Measurements from ENCODE around the gene HIRA. TPM values are rescaled to one million over a fixed set of nuclear protein-coding genes. Genes with fewer than 3 reads are reported as not detected.

Gene HIRA
- total and polyA plus RNA-seq, 2 experiments from 2014 or later = 9.4 to 58.3 TPM

DNA sequence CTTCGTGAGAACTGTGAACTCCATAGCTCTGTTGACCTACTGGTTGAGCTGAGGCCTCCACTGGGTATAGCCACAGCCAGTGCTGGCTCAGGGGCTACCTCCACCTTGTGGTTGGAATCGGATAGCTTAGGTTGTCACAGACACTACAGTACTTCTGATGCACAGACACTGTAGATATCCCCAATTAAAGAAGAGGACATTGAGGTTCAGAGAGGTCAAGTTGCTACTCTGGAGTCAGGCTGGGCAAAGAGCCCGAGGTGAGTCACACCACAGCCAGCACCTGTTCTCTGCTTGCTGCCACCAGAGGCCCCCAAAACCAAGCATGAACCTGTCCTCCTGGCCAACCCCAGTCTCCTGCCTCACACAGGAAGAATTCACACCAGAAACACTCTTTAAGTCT, 42.0 kb upstream of the HIRA start:
- peaks cover 10% of the 10 kb centered on the region for H3K4me1 Mint-ChIP-seq
- no peak overlapping the region for H3K4me2 ChIP-seq
- H3F3A ChIP-seq (replicated peaks; ENCODE audit: low read depth) = no peaks in the 10 kb centered on the region
- H3K27ac ChIP-seq (ENCODE audit: low read depth) = no peak overlapping the region
- peaks cover 49% of the 10 kb centered on the region for H3K79me2 ChIP-seq (replicated peaks; ENCODE audit: insufficient read depth)
- peaks cover 54% of the 10 kb centered on the region for H3K36me3 Mint-ChIP-seq (ENCODE audit: low read depth)
- no peak overlapping the region for H2AFZ ChIP-seq
- no peak overlapping the region for H3K4me3 Mint-ChIP-seq
- H4K20me1 ChIP-seq (replicated peaks; ENCODE audit: insufficient read depth) = peaks cover 34% of the 10 kb centered on the region
- ATAC-seq = peak; percentile 32; the same call in 1 of the 3 replicates
- no peak for DNase-seq (ENCODE audit: low spot score)
- peaks cover 6% of the 10 kb centered on the region; the same call in 1 of the 2 replicates for H3K4me1 ChIP-seq (ENCODE audit: insufficient read depth)
- TF ChIP-seq ZNF462 (CRISPR knock-in tag; IDR thresholded peaks at IDR 0.05) = no peak
- TF ChIP-seq, protein P1, sequence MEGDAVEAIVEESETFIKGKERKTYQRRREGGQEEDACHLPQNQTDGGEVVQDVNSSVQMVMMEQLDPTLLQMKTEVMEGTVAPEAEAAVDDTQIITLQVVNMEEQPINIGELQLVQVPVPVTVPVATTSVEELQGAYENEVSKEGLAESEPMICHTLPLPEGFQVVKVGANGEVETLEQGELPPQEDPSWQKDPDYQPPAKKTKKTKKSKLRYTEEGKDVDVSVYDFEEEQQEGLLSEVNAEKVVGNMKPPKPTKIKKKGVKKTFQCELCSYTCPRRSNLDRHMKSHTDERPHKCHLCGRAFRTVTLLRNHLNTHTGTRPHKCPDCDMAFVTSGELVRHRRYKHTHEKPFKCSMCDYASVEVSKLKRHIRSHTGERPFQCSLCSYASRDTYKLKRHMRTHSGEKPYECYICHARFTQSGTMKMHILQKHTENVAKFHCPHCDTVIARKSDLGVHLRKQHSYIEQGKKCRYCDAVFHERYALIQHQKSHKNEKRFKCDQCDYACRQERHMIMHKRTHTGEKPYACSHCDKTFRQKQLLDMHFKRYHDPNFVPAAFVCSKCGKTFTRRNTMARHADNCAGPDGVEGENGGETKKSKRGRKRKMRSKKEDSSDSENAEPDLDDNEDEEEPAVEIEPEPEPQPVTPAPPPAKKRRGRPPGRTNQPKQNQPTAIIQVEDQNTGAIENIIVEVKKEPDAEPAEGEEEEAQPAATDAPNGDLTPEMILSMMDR (conservative IDR thresholded peaks at IDR 0.05; ENCODE audit: low read depth in 2 of 2) = 0 out of 4 replicates have a peak, but pooled peaks of 1 of the 2 experiments have one; percentile 11
- no peaks in the 10 kb centered on the region for H3K27me3 ChIP-seq (ENCODE audit: insufficient read depth)
- peaks cover 27% of the 10 kb centered on the region; the same call in 1 of the 2 replicates for H3K36me3 ChIP-seq (ENCODE audit: insufficient read depth)
- no peaks in the 10 kb centered on the region for H3K9me2 ChIP-seq (ENCODE audit: insufficient read depth)
- H3K9me3 Mint-ChIP-seq = no peaks in the 10 kb centered on the region
- no peaks in the 10 kb centered on the region for H3K27me3 Mint-ChIP-seq (ENCODE audit: insufficient read depth, low read depth, poor library complexity)
- H3K4me3 ChIP-seq = no peak overlapping the region
- H3K27ac Mint-ChIP-seq = no peak overlapping the region

- Mint-ChIP-seq H3K4me3 (no peak overlapping the region), H3K27ac (no peak overlapping the region), H3K9me3 (no peaks in the 10 kb centered on the region), H3K4me1 (peaks cover 2% of the 10 kb centered on the region; the same call in 2 of the 3 replicates), H3K36me3 (ENCODE audit: low read depth) (peaks cover 67% of the 10 kb centered on the region), H3K27me3 (ENCODE audit: insufficient read depth, low read depth, poor library complexity) (no peaks in the 10 kb centered on the region)
- Histone ChIP-seq H4K20me1 (replicated peaks; ENCODE audit: insufficient read depth) (peaks cover 23% of the 10 kb centered on the region), H3K27ac (ENCODE audit: low read depth) (no peak overlapping the region), H3K36me3 (ENCODE audit: insufficient read depth) (peaks cover 33% of the 10 kb centered on the region; the same call in 1 of the 2 replicates), H3K4me1 (ENCODE audit: insufficient read depth) (no peaks in the 10 kb centered on the region), H2AFZ (no peak overlapping the region), H3K27me3 (ENCODE audit: insufficient read depth) (no peaks in the 10 kb centered on the region), H3F3A (replicated peaks; ENCODE audit: low read depth) (no peaks in the 10 kb centered on the region), H3K4me2 (no peak overlapping the region), H3K9me2 (ENCODE audit: insufficient read depth) (no peaks in the 10 kb centered on the region), H3K4me3 (no peak overlapping the region), H3K79me2 (replicated peaks; ENCODE audit: insufficient read depth) (peaks cover 35% of the 10 kb centered on the region)
- DNase-seq (ENCODE audit: low spot score) = no peak
- ATAC-seq = no peak
- TF ChIP-seq JUNB (IDR thresholded peaks at IDR 0.05; ENCODE audit: unreplicated experiment) = no peak
- TF ChIP-seq ZNF462 (CRISPR knock-in tag; IDR thresholded peaks at IDR 0.05) = no peak
These were observed 40.7 kb upstream of the HIRA start for GRCh38 chr22:19472233-19472632.
